ENCODE data around the gene TEKT3.

Gene TEKT3

DNA sequence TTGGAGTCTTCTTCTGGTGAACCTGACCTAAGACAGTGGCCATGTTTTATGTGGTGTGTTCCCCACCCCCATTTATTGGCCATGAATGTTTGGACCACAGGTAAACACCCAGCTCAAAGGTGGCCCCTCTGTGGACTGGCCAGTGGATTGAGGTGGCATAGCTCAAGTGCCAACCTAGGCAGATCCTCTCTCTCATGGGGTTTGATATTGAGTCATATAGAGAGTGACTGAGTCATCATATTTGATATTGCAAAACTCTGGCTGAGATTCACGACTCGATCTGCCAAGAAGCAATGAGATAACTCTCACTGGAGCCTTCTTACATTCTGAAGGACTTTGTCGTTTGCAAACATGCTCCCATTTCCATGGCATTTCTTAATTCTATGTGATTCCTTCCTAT, 10.5 kb upstream of the TEKT3 start:
- no peak overlapping the region for H3K4me3 ChIP-seq (replicated peaks; ENCODE audit: low read depth, low read length)
- DNase-seq (ENCODE audit: low read depth), result peak; percentile 88
- TF ChIP-seq, protein P1, sequence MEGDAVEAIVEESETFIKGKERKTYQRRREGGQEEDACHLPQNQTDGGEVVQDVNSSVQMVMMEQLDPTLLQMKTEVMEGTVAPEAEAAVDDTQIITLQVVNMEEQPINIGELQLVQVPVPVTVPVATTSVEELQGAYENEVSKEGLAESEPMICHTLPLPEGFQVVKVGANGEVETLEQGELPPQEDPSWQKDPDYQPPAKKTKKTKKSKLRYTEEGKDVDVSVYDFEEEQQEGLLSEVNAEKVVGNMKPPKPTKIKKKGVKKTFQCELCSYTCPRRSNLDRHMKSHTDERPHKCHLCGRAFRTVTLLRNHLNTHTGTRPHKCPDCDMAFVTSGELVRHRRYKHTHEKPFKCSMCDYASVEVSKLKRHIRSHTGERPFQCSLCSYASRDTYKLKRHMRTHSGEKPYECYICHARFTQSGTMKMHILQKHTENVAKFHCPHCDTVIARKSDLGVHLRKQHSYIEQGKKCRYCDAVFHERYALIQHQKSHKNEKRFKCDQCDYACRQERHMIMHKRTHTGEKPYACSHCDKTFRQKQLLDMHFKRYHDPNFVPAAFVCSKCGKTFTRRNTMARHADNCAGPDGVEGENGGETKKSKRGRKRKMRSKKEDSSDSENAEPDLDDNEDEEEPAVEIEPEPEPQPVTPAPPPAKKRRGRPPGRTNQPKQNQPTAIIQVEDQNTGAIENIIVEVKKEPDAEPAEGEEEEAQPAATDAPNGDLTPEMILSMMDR (IDR thresholded peaks at IDR 0.05; ENCODE audit: low read length, missing control alignments), result no peak

DNA sequence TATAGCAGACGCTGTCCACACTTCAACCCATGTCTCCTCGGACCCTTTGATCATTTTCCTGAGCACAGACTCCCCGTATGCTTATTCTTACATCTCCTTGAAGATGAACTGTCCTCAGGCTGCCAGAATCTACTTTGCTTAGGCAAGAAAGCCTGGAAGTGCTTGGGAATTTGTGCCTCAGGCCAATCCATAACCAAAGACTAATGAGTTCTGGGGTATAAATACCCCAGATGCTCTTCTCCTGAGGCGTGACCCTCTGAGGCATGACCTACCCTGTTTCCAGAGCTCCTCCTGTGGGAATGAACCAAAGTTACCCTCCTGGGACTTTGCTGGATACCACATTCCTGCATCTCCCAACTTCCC, 10.1 kb upstream of the TEKT3 start:
- no peak overlapping the region for H3K4me3 ChIP-seq (replicated peaks; ENCODE audit: low read depth, low read length)
- TF ChIP-seq, protein P1 (IDR thresholded peaks at IDR 0.05; ENCODE audit: low read length, missing control alignments), result no peak
- no peak for DNase-seq (ENCODE audit: low read depth)

DNA sequence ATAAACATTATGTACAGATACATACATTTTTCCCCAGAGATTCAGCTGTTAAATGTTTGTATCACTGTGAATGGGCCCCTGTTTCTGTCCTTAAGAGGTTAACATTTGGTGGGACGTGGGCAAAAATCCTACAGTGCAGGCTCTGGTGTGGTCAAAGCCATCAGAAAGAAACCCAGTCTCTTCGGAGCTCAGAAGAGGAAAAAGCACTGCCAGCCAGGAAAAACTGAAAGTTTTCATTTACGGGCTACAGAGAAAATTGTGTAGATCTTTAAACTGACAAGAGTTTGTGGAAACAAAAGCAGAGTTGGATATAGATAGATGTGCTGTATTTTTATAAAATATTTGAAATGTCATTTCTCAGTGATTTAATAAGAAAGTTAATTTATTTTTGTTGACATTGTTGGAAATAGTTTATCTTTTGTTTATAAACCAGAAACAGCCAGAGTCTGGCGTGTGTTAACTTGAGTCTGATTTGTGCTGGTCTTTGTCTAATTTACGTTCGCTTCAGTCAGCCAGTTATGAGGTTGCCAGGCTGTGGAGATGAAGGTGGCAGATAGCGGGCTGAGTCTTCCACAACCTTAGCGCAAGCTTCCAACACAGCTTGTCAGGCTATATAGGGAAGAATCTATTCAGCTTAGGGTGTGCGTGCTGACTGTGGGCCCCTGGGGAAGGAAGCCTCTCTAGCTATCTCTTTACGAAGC, 9.5 kb upstream of the TEKT3 start:
- TF ChIP-seq, protein P1 (IDR thresholded peaks at IDR 0.05; ENCODE audit: low read length, missing control alignments), result no peak
- no peak overlapping the region for H3K4me3 ChIP-seq (replicated peaks; ENCODE audit: low read depth, low read length)

DNA sequence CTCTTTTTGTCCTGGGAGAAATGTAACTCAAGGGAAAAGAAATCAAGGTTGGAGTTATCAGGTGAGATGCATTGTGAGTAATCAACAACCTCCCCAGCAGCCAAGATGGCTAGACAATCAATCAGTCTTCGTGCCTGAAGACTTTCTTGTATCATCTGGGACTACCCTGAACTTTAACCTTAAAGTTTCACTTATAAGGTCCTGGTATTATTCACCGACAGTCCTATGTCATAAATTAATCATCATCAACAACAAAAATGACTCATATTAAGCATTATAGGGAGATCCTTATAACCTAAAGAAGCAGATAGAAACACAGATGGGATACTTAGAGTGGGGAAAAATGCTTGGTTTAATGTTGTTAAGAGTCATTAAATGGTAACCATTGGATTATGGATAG, 7.7 kb upstream of the TEKT3 start:
- H3K4me3 ChIP-seq (replicated peaks; ENCODE audit: low read depth, low read length), result no peak overlapping the region
- TF ChIP-seq, protein P1 (IDR thresholded peaks at IDR 0.05; ENCODE audit: low read length, missing control alignments), result no peak
- no peak for DNase-seq (ENCODE audit: low read depth)

More for the DNA sequence above, 9.5 kb upstream of the TEKT3 start:
- DNase-seq (ENCODE audit: low read depth), result no peak

DNA sequence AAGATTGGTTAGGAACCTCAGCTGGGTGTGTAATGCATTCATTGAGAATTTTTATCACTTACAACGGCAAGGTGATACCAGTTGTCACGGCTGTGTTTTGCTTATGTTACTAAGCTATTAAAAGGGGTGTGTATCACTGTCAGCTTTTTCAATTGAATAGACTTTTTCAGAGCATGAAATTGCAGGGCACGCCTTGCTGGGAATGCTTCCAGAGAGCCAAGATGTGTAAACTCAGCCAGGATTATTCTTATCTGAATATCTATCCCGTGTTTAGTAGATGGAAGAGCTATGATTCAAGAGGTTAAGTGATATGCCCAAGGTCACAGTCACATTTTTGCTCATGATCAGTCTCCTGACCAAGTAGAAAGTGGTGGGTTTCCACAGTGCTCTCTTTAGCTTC, 6.6 kb upstream of the TEKT3 start:
- H3K4me3 ChIP-seq (replicated peaks; ENCODE audit: low read depth, low read length), result no peak overlapping the region
- TF ChIP-seq, protein P1 (IDR thresholded peaks at IDR 0.05; ENCODE audit: low read length, missing control alignments), result no peak
- DNase-seq (ENCODE audit: low read depth), result no peak

DNA sequence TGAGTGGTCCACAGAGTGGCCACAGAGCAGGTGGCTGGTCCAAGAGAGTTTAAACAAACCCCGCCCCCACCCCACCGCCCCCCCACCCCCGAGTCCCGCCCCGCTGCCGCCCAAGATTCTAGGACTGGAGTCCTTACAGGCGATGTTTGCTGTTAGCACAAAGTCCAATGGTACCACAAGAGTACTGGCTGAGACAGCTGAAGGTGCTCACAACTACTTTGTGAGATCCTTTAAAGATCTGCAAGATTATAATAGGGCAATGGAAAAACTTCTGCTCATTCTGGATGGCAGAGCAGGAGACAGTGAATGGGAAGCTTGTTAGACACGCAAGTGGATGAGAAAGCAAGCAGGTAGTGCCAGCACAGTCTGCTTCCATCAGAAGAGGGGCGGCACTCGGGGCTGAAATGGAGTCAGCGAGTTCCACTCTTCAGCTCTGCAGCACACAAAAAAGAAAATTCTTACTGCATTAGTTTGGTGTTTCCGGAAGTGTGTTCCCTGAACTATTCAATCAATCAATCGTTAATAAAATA, 4.7 kb upstream of the TEKT3 start:
- DNase-seq (ENCODE audit: low read depth), result no peak
- TF ChIP-seq, protein P1 (IDR thresholded peaks at IDR 0.05; ENCODE audit: low read length, missing control alignments), result no peak
- no peak overlapping the region for H3K4me3 ChIP-seq (replicated peaks; ENCODE audit: low read depth, low read length)

DNA sequence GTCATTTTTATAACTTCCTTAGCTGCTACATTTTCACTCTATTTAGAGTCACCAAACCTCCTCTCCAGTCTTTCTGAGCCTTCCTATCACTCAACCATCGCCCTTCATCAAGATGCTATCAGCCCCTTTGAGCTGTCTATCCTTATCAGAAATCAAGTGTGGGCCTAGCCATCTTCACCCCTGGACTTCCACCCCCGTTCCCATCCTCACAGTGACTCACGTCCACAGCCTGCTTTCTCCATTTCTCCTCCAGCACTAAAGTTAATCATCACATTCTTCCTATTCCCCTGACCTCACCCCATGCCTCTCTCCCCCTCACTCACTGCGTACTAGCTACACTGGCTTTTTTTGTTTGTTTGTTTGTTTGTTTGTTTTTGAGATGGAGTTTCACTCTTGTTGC, 2.4 kb upstream of the TEKT3 start:
- TF ChIP-seq, protein P1 (IDR thresholded peaks at IDR 0.05; ENCODE audit: low read length, missing control alignments), result no peak
- peak; percentile 43 for DNase-seq (ENCODE audit: low read depth)
- no peak overlapping the region for H3K4me3 ChIP-seq (replicated peaks; ENCODE audit: low read depth, low read length)

Measured in fibroblast of pulmonary artery (primary cell).